Measurements from ENCODE around the gene PHF1.

DNA sequence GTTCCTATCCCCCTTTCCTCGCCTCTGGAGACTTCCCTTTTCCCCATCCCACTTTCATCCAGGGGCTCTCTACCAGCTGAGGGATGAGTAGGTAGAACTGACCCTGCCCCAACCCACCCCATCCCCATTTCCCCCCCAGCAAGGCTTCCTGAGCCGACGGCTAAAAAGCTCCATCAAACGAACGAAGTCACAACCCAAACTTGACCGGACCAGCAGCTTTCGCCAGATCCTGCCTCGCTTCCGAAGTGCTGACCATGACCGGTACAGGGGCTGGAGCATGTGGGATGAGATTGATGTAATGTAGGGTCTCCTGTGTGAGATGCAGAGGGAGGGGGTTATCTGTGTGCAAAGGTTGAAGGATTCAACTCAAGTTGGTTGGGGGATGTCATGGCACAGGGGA is 21.7 kb downstream of the PHF1 start:
- TF ChIP-seq, protein P1, sequence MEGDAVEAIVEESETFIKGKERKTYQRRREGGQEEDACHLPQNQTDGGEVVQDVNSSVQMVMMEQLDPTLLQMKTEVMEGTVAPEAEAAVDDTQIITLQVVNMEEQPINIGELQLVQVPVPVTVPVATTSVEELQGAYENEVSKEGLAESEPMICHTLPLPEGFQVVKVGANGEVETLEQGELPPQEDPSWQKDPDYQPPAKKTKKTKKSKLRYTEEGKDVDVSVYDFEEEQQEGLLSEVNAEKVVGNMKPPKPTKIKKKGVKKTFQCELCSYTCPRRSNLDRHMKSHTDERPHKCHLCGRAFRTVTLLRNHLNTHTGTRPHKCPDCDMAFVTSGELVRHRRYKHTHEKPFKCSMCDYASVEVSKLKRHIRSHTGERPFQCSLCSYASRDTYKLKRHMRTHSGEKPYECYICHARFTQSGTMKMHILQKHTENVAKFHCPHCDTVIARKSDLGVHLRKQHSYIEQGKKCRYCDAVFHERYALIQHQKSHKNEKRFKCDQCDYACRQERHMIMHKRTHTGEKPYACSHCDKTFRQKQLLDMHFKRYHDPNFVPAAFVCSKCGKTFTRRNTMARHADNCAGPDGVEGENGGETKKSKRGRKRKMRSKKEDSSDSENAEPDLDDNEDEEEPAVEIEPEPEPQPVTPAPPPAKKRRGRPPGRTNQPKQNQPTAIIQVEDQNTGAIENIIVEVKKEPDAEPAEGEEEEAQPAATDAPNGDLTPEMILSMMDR (IDR thresholded peaks at IDR 0.05), result no peak
- TF ChIP-seq POLR2A (IDR thresholded peaks at IDR 0.05), result no peak
